SW 1271 (cell line): ENCODE measurements around the gene SPINK2.

Experiments
- DNase-seq, 2 experiments: peaks; one replicate each; lab custom pipeline; 2025; lab: John Stamatoyannopoulos, UW

SPINK2 gene

GRCh38 chr4:56821381-56822243 is at the start of gene SPINK2:
TSS of gene SPINK2 (minus strand) at chr4:56821701. CDS start at chr4:56821662, 39 bp downstream.
- DNase-seq: no peak

DNA sequence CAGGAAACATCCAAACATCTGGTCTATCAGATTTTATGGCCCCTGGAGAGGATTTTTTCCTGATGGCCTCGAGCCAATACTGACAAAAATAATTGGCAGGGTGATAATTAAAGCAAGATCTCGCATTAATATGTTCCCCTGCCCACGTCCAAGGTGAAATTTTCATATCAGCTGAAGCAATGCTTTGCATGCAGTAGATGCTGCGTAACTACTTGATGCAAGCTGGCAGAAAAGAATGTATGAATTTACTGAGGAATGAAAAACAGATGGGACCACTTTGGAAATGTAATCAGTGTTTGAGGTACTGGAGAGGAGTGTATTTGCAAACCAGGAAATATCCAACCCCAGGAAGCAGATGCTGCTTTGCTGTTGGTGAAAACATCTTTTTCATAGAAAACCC is 49.4 kb upstream of the SPINK2 start:
- no peak for DNase-seq

DNA sequence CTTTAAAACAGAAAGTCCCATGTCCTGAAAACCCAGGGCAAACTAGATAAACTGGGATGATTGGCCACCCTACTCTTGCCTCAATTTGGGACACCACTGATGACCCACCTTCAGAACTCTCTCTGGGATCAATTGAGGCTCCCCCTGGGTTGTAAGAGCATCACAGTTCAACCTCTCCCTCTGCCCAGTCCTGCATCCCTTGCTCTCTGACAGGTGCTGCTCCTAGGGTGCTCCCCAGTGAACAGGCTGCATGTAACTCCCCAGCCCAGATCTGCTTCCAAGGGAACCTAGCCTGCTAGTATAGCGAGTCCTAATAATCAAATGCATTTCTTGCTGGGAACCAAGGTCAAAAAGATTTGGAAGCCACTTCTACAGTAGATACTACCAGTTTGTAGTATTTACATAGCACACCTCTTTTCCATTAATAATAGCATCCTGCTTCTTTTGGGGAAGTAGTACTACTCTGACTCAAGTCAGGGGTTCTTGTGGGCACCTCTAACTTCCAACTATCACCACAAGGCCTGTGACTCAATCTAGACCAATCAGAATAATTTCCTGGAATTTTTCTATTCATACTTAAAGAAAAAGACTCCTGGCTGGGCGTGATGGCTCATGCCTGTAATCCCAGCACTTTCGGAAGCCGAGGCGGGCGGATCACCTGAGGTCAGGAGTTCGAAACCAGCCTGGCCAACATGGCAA is 42.1 kb upstream of the SPINK2 start:
- DNase-seq: no peak

GRCh38 chr4:56861360-56861759 is 39.9 kb upstream of the SPINK2 start:
- DNase-seq: no peak

- DNase-seq: no peak
These were observed 39.3 kb upstream of the SPINK2 start for GRCh38 chr4:56860781-56861180.

- no peak for DNase-seq
These were observed 38.3 kb upstream of the SPINK2 start for GRCh38 chr4:56859841-56860240.

- DNase-seq: no peak
These were observed 36.3 kb upstream of the SPINK2 start for GRCh38 chr4:56857601-56858309.

GRCh38 chr4:56856656-56857055 is 35.2 kb upstream of the SPINK2 start:
- DNase-seq: no peak

GRCh38 chr4:56850910-56851309 is 29.4 kb upstream of the SPINK2 start:
- no peak for DNase-seq

GRCh38 chr4:56844802-56845580 is 23.5 kb upstream of the SPINK2 start:
- no peak for DNase-seq

- no peak for DNase-seq
These were observed 22.0 kb upstream of the SPINK2 start for GRCh38 chr4:56843421-56843899.

GRCh38 chr4:56840559-56840958 is 19.1 kb upstream of the SPINK2 start:
- no peak for DNase-seq

- DNase-seq: no peak
These were observed 7.5 kb upstream of the SPINK2 start for GRCh38 chr4:56828784-56829535.

DNA sequence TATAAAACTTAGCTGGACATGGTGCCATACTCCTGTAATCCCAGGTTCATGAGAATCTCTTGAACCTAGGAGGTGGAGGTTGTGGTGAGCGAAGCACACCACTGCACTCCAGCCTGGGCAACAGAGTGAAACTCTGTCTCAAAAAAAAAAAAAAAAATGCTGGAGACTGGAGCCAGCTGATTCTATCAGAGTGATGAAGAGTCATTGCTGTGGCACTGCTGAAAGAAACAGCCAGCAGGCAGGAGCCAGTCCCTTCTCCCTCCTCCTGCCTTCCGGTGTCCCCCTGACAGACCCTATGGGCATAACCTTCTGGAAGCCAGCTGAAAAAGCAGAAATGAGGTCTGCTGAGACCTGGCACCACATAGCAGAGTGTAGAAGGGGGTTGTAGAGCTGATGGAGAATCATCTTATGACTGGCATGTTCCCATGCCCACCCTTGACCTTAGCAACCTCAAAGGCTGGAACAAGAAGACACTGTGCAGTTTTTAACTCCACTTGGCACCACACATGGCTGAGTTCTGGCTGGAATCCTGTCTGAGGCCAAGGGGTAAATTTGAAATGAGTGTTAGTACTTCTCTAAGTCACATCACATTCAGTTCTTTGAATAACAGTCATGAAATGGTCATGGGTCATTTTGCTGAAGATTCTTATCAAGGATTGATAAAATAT is 2.6 kb upstream of the SPINK2 start:
- no peak for DNase-seq

- no peak for DNase-seq
These were observed 2.7 kb downstream of the SPINK2 start for GRCh38 chr4:56818797-56819196.

DNA sequence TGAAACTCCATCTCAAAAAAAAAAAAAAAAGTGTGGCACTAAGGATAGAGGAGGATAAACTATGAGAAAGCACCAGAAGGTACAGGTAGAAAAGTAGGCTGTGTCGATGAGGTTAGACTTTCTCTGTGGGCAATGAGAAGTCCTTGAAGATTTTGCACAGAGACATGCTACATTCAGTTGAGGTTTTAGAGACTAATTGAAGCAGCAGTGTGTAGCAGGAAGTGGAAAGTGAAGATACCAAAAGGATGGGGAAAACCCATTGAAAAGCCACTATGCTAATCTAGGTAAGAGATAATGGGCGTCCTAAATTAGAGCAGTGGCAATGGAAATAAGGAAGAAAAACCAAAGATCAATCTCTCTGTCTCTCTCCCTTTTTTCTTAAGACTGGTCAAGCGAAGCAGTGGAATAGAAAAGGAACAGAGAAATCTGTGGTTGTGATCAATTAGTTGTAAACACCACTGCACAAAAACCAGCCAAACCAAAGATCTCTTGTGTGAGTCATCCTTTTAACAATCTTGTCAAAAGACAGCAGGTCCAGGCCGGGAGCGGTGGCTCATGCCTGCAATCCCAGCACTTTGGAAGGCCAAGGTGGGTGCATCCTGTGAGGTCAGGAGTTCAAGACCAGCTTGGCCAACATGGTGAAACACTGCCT is 3.5 kb downstream of the SPINK2 start:
- no peak for DNase-seq

GRCh38 chr4:56806666-56807065 is 14.8 kb downstream of the SPINK2 start:
- no peak for DNase-seq

DNA sequence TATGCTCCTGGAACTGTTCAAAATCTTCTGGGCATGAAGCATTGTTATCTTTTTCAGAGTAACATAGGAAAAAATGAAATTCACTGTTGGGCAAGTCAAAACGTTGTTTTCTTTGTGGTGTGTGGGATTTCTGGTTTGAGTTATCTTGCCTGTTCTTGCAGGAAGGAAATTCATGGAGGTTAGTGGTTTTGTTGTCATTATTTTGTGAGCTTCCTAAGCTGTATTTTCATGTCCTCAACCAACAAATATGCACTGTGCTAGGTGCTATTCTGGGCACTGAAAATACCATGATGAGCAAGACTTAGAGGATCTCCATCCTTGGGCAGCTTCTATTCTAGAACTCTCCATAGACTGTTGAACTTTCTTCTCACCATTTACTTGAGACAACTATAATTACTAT is 16.9 kb downstream of the SPINK2 start:
- no peak for DNase-seq

DNA sequence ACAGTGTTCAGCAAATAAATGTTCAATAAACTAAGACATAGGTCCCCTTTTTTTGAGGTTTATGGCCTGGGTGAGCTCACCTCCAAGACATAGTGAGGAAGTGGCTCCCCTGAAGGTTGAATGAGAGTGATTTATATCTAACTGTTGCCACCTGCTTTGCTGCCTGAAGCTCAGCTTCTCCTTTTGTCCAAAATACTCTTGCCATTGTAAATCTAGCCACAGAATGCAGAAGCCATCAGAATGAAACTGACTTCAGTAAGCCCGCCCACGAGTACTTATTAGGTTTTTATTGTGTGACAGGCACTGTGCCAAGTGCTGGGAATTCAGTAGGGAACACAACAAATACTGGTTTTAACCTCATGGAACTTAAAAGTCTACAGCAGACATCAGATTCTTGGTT is 18.0 kb downstream of the SPINK2 start:
- DNase-seq: no peak
